ENCODE data around the gene ZKSCAN4.

GRCh38 chr6:28212510-28213212 lies 39.4 kb downstream of the ZKSCAN4 start:
- no peak for TF ChIP-seq EP300 (IDR thresholded peaks at IDR 0.05)
- TF ChIP-seq POLR2A (IDR thresholded peaks at IDR 0.05), result no peak
- TF ChIP-seq CTCF (IDR thresholded peaks at IDR 0.05), result no peak

Data from stomach (tissue), 4 donors.